ENCODE results near the gene NAA60.

The NAA60 gene

DNA sequence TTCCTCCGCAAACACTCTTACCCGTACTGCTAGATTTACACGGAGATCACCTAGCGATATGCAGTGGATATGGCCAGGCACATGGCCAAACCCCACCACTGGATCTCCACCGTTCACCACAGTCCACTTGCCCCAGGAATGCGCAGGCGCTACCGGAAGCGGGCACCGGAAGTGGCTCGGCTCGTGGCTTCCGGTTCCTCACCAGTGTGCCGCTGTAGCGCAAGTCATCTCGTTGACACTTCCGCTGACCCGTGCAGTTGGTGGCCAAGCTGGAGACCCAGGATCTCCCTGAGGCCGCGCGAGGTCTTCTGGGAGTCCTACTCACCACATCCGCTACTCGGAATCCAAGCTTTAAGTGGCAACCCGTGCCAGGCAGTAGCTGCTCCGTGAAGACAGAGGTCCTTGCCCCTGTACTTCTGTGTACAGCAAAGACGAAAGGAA is 11.7 kb upstream of the NAA60 start:
- Histone ChIP-seq H3K9ac (ENCODE audit: low read depth, low read length, poor library complexity, severe bottlenecking) (no peak overlapping the region), H3K9me3 (ENCODE audit: insufficient read depth, low read depth, low read length) (no peaks in the 10 kb centered on the region), H3K4me1 (ENCODE audit: insufficient read depth, low read length, poor library complexity, severe bottlenecking) (no peaks in the 10 kb centered on the region), H2AFZ (ENCODE audit: low read length) (no peak overlapping the region), H3K79me2 (ENCODE audit: insufficient read depth, low read length) (no peaks in the 10 kb centered on the region), H3K9me2 (replicated peaks; ENCODE audit: low read depth, low read length) (no peaks in the 10 kb centered on the region), H3K36me3 (ENCODE audit: insufficient read depth, low read length) (no peaks in the 10 kb centered on the region; the same call in 1 of the 2 replicates), H3K4me3 (ENCODE audit: low read length, poor library complexity, severe bottlenecking) (no peak overlapping the region), H3K27me3 (ENCODE audit: insufficient read depth, low read length, poor library complexity, severe bottlenecking) (no peaks in the 10 kb centered on the region), H4K20me1 (ENCODE audit: insufficient read depth, low read length, poor library complexity, severe bottlenecking) (no peaks in the 10 kb centered on the region), H3F3A (ENCODE audit: low read depth) (no peaks in the 10 kb centered on the region), H3K4me2 (ENCODE audit: low read depth, low read length, poor library complexity, severe bottlenecking) (no peak overlapping the region)
- TF ChIP-seq CTCF (conservative IDR thresholded peaks at IDR 0.05; ENCODE audit: low read length) (no peak), EZH2phosphoT487 (IDR thresholded peaks at IDR 0.05; ENCODE audit: borderline replicate concordance) (no peak)

GRCh38 chr16:3434373-3434772 is 9.1 kb upstream of the NAA60 start:
- Histone ChIP-seq H3K4me3 (ENCODE audit: low read length, poor library complexity, severe bottlenecking) (no peak overlapping the region), H3K4me2 (ENCODE audit: low read depth, low read length, poor library complexity, severe bottlenecking) (no peak overlapping the region), H3K9ac (ENCODE audit: low read depth, low read length, poor library complexity, severe bottlenecking) (no peak overlapping the region)

GRCh38 chr16:3439637-3440036 is 3.8 kb upstream of the NAA60 start:
- Histone ChIP-seq H3K4me1 (ENCODE audit: insufficient read depth, low read length, poor library complexity, severe bottlenecking) (no peaks in the 10 kb centered on the region), H3K4me2 (ENCODE audit: low read depth, low read length, poor library complexity, severe bottlenecking) (no peak overlapping the region), H3F3A (ENCODE audit: low read depth) (no peaks in the 10 kb centered on the region), H3K27me3 (ENCODE audit: insufficient read depth, low read length, poor library complexity, severe bottlenecking) (no peaks in the 10 kb centered on the region), H3K9ac (ENCODE audit: low read depth, low read length, poor library complexity, severe bottlenecking) (no peak overlapping the region), H3K79me2 (ENCODE audit: insufficient read depth, low read length) (peaks cover 28% of the 10 kb centered on the region), H3K36me3 (ENCODE audit: insufficient read depth, low read length) (no peaks in the 10 kb centered on the region; the same call in 1 of the 2 replicates), H3K4me3 (ENCODE audit: low read length, poor library complexity, severe bottlenecking) (no peak overlapping the region), H2AFZ (ENCODE audit: low read length) (no peak overlapping the region), H3K9me2 (replicated peaks; ENCODE audit: low read depth, low read length) (no peaks in the 10 kb centered on the region), H3K9me3 (ENCODE audit: insufficient read depth, low read depth, low read length) (no peaks in the 10 kb centered on the region), H4K20me1 (ENCODE audit: insufficient read depth, low read length, poor library complexity, severe bottlenecking) (peaks cover 5% of the 10 kb centered on the region)
- TF ChIP-seq EZH2phosphoT487 (IDR thresholded peaks at IDR 0.05; ENCODE audit: borderline replicate concordance) = no peak
- no peak for TF ChIP-seq CTCF (conservative IDR thresholded peaks at IDR 0.05; ENCODE audit: low read length)

More at GRCh38 chr16:3434373-3434772, 9.1 kb upstream of the NAA60 start:
- Histone ChIP-seq H3F3A (ENCODE audit: low read depth) (no peaks in the 10 kb centered on the region), H3K9me2 (replicated peaks; ENCODE audit: low read depth, low read length) (no peaks in the 10 kb centered on the region), H3K27me3 (ENCODE audit: insufficient read depth, low read length, poor library complexity, severe bottlenecking) (no peaks in the 10 kb centered on the region), H4K20me1 (ENCODE audit: insufficient read depth, low read length, poor library complexity, severe bottlenecking) (no peaks in the 10 kb centered on the region), H2AFZ (ENCODE audit: low read length) (no peak overlapping the region), H3K36me3 (ENCODE audit: insufficient read depth, low read length) (no peaks in the 10 kb centered on the region; the same call in 1 of the 2 replicates), H3K4me1 (ENCODE audit: insufficient read depth, low read length, poor library complexity, severe bottlenecking) (no peaks in the 10 kb centered on the region), H3K9me3 (ENCODE audit: insufficient read depth, low read depth, low read length) (no peaks in the 10 kb centered on the region), H3K79me2 (ENCODE audit: insufficient read depth, low read length) (0 out of 2 replicates have a peak, but pooled peaks cover 5% of the 10 kb centered on the region)
- no peak for TF ChIP-seq EZH2phosphoT487 (IDR thresholded peaks at IDR 0.05; ENCODE audit: borderline replicate concordance)
- TF ChIP-seq CTCF (conservative IDR thresholded peaks at IDR 0.05; ENCODE audit: low read length) = no peak

Data from Loucy (cell line).